Stimulated activated naive CD4-positive, alpha-beta T cell (primary cell): ENCODE data around the gene PSMD9.
"Not testable (repeated sequence)": the region's sequence is repeated elsewhere in the genome, so short reads cannot be mapped to it uniquely, and the experiment has no call there.

Experiments used
- DNase-seq, 6 experiments: peaks; one replicate each; lab custom pipeline; 2025; lab: John Stamatoyannopoulos, UW

Gene PSMD9

GRCh38 chr12:121925358-121925695, 36.7 kb downstream of the PSMD9 start:
- no peak for DNase-seq

GRCh38 chr12:121926874-121927706, 38.5 kb downstream of the PSMD9 start:
- no peak for DNase-seq

DNA sequence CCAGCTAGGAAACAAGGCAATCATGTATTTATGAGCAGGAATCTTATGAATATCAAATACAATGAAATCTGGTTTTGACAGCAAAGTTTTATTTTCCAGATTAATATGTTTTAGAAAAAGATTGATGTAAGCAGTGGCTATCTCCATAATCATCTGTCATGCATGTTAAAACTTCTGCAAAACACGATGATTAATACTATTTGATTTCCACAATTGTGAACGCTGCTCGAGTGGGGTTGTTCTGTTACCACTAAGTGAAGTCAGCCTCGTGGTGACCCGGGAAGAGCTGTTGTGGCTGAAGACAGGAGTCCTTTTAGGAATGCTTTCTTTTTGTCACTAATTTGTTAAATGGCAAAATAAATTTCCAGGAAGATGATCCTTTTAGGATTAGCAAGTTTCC, 39.2 kb downstream of the PSMD9 start:
- DNase-seq: no peak

GRCh38 chr12:121929545-121929944, 41.0 kb downstream of the PSMD9 start:
- not testable (repeated sequence) for DNase-seq

- no peak for DNase-seq
These were observed 42.3 kb downstream of the PSMD9 start for GRCh38 chr12:121930862-121931261.

DNA sequence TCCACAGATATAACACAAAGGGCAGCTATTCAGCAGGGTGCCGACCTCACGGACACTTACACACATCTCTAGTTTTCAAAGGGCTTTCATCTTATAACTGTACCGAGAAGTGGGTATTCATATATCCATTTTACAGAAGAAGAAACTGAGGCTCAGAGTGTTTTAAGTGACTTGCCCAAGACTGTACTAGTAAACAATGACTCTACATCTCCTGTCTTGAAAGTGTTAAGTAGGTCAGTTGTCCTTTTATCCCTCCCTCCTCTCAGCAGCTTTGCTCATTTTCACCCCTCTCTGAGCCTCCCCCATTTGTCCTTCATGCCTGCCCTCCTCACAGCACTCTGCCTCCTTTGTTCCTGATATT, 43.6 kb downstream of the PSMD9 start:
- no peak for DNase-seq

- DNase-seq: no peak
These were observed 44.4 kb downstream of the PSMD9 start for GRCh38 chr12:121932914-121933521.

DNA sequence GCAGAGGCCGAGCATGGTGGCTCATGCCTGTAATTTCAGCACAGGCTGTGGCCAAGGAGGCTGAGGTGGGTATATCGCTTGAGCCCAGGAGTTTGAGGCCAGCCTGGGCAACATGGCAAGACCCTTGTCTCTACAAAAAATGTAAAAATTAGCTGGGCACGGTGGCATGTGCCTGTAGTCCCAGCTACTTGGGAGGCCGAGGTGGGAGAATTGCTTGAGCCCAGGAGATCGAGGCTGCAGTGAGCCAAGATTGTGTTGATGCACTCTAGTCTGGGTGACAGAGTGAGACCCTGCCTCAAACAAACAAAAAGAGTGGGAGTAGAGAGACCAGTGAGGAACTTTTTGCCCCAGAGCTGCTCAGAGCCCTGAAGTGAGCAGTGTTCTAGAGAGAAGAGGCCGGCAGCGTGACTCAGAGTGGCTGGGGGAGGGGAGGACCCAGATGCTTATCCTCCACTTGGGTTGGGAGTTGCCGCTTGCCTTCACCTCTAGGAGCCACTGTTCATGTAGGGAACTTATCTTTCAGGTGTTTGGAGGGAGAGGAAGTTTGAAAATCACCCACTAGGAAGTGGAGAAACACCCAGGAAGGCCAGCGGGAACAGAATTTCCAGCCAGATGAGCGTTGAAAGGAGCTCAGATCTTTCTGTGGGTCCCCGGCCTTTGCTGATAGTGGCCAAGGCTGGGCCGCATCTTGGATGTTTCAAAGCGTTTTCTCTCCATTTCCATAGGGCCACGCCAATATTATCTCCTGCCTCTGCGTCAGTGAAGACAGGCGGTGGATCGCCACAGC, 45.1 kb downstream of the PSMD9 start:
- DNase-seq: no peak

- DNase-seq: no peak
These were observed 45.7 kb downstream of the PSMD9 start for GRCh38 chr12:121934309-121934664.

- no peak for DNase-seq
These were observed 49.1 kb downstream of the PSMD9 start for GRCh38 chr12:121937654-121938053.

- no peak for DNase-seq
These were observed 50.6 kb downstream of the PSMD9 start for GRCh38 chr12:121939186-121939585.

GRCh38 chr12:121939992-121940766, 51.6 kb downstream of the PSMD9 start:
- DNase-seq: no peak

DNA sequence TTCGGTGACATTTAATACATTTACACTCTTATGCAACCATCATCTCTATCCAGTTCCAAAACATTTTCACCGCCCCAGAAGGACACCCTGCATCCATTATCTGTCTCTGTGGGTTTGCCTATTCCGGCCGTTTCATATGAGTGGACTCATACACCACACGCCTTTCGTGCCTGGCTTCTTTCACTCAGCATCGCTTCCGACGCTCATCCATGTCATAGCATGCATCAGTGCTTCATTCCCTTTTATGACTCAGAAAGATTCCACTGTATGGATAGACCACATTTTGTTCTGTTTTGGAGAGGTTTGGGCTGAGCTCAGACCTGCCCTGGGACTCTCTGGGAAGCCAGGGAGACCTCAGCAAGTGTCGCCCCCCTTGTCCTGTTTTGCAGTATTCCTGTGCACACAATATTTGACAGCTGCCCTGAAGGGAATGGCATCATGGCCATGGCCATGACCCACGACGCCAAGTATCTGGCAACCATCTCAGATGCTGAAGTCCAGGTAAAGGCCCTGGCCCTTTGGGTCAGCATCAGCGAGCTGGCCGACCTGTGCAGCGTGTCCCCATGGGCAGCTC, 53.6 kb downstream of the PSMD9 start:
- DNase-seq: no peak

DNA sequence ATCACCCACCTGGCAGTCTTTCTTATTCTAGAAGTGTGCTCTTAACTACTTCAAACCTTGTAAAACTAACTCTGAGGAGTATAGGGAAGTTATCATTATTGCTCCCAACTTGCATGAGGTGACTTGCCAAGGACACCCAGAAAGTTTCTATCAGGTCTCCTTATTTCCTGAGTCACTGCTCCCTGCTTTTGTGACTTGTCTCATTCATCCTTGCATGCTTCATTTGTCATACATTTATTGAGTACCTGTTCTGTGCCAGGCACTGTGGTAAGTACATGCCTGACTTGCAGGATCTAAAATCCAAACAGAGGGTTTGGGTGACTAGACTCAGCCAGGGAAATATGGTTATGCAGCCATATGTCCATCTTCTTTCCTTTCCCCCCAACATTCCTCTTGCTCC, 55.3 kb downstream of the PSMD9 start:
- no peak for DNase-seq

- DNase-seq: no peak
These were observed 57.9 kb downstream of the PSMD9 start for GRCh38 chr12:121946313-121947025.

- no peak for DNase-seq
These were observed 59.4 kb downstream of the PSMD9 start for GRCh38 chr12:121947981-121948380.

GRCh38 chr12:121949648-121950397, 61.2 kb downstream of the PSMD9 start:
- DNase-seq: no peak

- DNase-seq: no peak
These were observed 64.6 kb downstream of the PSMD9 start for GRCh38 chr12:121953117-121953692.

GRCh38 chr12:121953695-121954094, 65.1 kb downstream of the PSMD9 start:
- DNase-seq: no peak
